ACHN (cell line): ENCODE data around the gene OPTC.
"Not testable (repeated sequence)": the region's sequence is repeated elsewhere in the genome, so short reads cannot be mapped to it uniquely, and the experiment has no call there.

Experiments used
- DNase-seq: peaks from one replicate; pipeline ENCODE4 v3.0.0-alpha.2; 2015
- in situ Hi-C: cut with HindIII; loops from 2 replicates; pipeline ENCODE4 v1.10.0; 2017; ENCODE audit warnings: low sequenced_read_pairs, low pct_ligation_motif_present, low pct_unique_long_range_greater_than_20kb

Gene OPTC

GRCh38 chr1:203463469-203464062, 30.4 kb upstream of the OPTC start:
- in situ Hi-C loops = no loop called here
- DNase-seq = no peak

- in situ Hi-C loops = no loop called here
- DNase-seq = no peak
Measured at GRCh38 chr1:203464226-203464625, 29.7 kb upstream of the OPTC start.

GRCh38 chr1:203464743-203465142, 29.2 kb upstream of the OPTC start:
- DNase-seq = no peak
- in situ Hi-C loops = no loop called here

- in situ Hi-C loops = no loop called here
Measured at GRCh38 chr1:203465146-203465798, 28.7 kb upstream of the OPTC start.

GRCh38 chr1:203465948-203466347, 28.0 kb upstream of the OPTC start:
- in situ Hi-C loops = no loop called here
- no peak for DNase-seq

More at GRCh38 chr1:203465146-203465798, 28.7 kb upstream of the OPTC start:
- no peak for DNase-seq

- in situ Hi-C loops, DNase-seq: not testable (repeated sequence)
Measured at GRCh38 chr1:203466906-203467549, 26.9 kb upstream of the OPTC start.

GRCh38 chr1:203467550-203467921, 26.4 kb upstream of the OPTC start:
- DNase-seq = no peak
- in situ Hi-C loops = no loop called here

GRCh38 chr1:203468326-203468725, 25.6 kb upstream of the OPTC start:
- no peak for DNase-seq
- in situ Hi-C loops = no loop called here

- DNase-seq = no peak
- in situ Hi-C loops = loop anchor here (10.0 kb wide), 1 partner anchor 105 kb away; no protein-coding TSS in a partner anchor
Measured at GRCh38 chr1:203470240-203470639, 23.7 kb upstream of the OPTC start.

- in situ Hi-C loops = loop anchor here (10.0 kb wide), 1 partner anchor 107 kb away; no protein-coding TSS in a partner anchor
- DNase-seq = no peak
Measured at GRCh38 chr1:203471841-203472240, 22.1 kb upstream of the OPTC start.

- in situ Hi-C loops = loop anchor here (10.0 kb wide), 1 partner anchor 108 kb away; no protein-coding TSS in a partner anchor
- DNase-seq = no peak
Measured at GRCh38 chr1:203473281-203473680, 20.7 kb upstream of the OPTC start.

- no peak for DNase-seq
- in situ Hi-C loops = loop anchor here (10.0 kb wide), 1 partner anchor 109 kb away; no protein-coding TSS in a partner anchor
Measured at GRCh38 chr1:203473781-203474305, 20.1 kb upstream of the OPTC start.

- no peak for DNase-seq
- in situ Hi-C loops = loop anchor here (10.0 kb wide), 1 partner anchor 110 kb away; no protein-coding TSS in a partner anchor
Measured at GRCh38 chr1:203475012-203475981, 18.7 kb upstream of the OPTC start, which contains the start of gene PRELP. Gene PRELP, plus strand, starts transcription at chr1:203475806. Its CDS starts 7,379 bp downstream, at chr1:203483185.

- no peak for DNase-seq
- in situ Hi-C loops = loop anchor here (10.0 kb wide), 1 partner anchor 112 kb away; no protein-coding TSS in a partner anchor
Measured at GRCh38 chr1:203476216-203476814, 17.6 kb upstream of the OPTC start.

GRCh38 chr1:203477748-203478147, 16.2 kb upstream of the OPTC start:
- in situ Hi-C loops = loop anchor here (10.0 kb wide), 1 partner anchor 113 kb away; no protein-coding TSS in a partner anchor
- no peak for DNase-seq

GRCh38 chr1:203478231-203478630, 15.7 kb upstream of the OPTC start:
- in situ Hi-C loops = loop anchor here (10.0 kb wide), 1 partner anchor 113 kb away; no protein-coding TSS in a partner anchor
- no peak for DNase-seq

GRCh38 chr1:203478986-203479385, 15.0 kb upstream of the OPTC start:
- in situ Hi-C loops = loop anchor here (10.0 kb wide), 1 partner anchor 114 kb away; no protein-coding TSS in a partner anchor
- no peak for DNase-seq
